ENCODE data around the gene PHLPP1. TPM values are rescaled to one million over a fixed set of nuclear protein-coding genes. Genes with fewer than 3 reads are reported as not detected.
A peak's percentile ranks its signal among the peaks of the same experiment; 100 is the strongest.

Gene PHLPP1
- total and polyA plus RNA-seq, 2 donors from 2014 or later, result 2.9 to 13.0 TPM

- FAIRE-seq, result no peak
- no peak overlapping the region for H3K27ac ChIP-seq (ENCODE audit: low read depth in 2 of 2, low read length in 2 of 2)
- no peaks in the 10 kb centered on the region for H3K4me1 ChIP-seq (ENCODE audit: control insufficient read depth in 2 of 3, insufficient read depth in 2 of 3, low read depth in 1 of 3, low read length in 3 of 3)
These were observed 284.1 kb downstream of the PHLPP1 start for GRCh38 chr18:62999392-62999791.

DNA sequence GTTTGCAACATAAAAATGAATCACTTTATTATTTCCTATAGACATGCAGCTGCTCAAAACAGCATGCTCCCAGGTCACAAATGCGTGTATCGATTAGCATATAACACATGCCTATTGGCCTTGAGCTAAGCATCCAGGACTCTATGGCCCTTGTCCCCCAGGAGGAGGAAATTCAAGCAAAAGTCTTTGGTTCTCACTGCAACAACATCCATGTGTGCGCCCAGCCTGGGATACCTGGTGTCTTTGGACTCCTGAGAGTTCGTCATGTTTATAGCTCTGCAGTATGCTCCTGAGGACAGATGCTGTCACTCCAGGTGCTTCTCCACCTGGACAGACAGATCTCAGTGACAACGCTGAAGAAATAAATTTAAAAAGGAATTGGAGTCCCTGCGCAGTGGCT lies 284.6 kb downstream of the PHLPP1 start:
- Histone ChIP-seq H3K9ac (ENCODE audit: low read length in 3 of 3) (no peak overlapping the region), H3K4me1 (ENCODE audit: control insufficient read depth in 2 of 3, insufficient read depth in 2 of 3, low read depth in 1 of 3, low read length in 3 of 3) (no peaks in the 10 kb centered on the region), H3K9me3 (ENCODE audit: control insufficient read depth in 2 of 3, insufficient read depth in 1 of 3, low read length in 3 of 3) (no peaks in the 10 kb centered on the region), H3K4me3 (ENCODE audit: low read length in 3 of 3) (no peak overlapping the region), H3K27me3 (ENCODE audit: control insufficient read depth, insufficient read depth, low read length) (no peaks in the 10 kb centered on the region), H3K36me3 (ENCODE audit: control insufficient read depth in 2 of 3, insufficient read depth in 3 of 3, low read length in 3 of 3) (no peaks in the 10 kb centered on the region), H3K27ac (ENCODE audit: low read depth in 2 of 2, low read length in 2 of 2) (no peak overlapping the region)
- no peak for DNase-seq
- TF ChIP-seq CTCF (IDR thresholded peaks at IDR 0.05; ENCODE audit: borderline replicate concordance, extremely low read depth, insufficient read depth), result no peak
- FAIRE-seq, result no peak
- intact Hi-C loops (cut with DNase I), result no loop called here

More at GRCh38 chr18:62999392-62999791, 284.1 kb downstream of the PHLPP1 start:
- intact Hi-C loops (cut with DNase I), result no loop called here
- no peaks in the 10 kb centered on the region for H3K27me3 ChIP-seq (ENCODE audit: control insufficient read depth, insufficient read depth, low read length)
- no peak for TF ChIP-seq CTCF (IDR thresholded peaks at IDR 0.05; ENCODE audit: borderline replicate concordance, extremely low read depth, insufficient read depth)
- H3K9me3 ChIP-seq (ENCODE audit: control insufficient read depth in 2 of 3, insufficient read depth in 1 of 3, low read length in 3 of 3), result no peaks in the 10 kb centered on the region
- peak in 1 of 5 donors; percentile 22 for DNase-seq
- H3K36me3 ChIP-seq (ENCODE audit: control insufficient read depth in 2 of 3, insufficient read depth in 3 of 3, low read length in 3 of 3), result no peaks in the 10 kb centered on the region
- no peak overlapping the region for H3K9ac ChIP-seq (ENCODE audit: low read length in 3 of 3)
- no peak overlapping the region for H3K4me3 ChIP-seq (ENCODE audit: low read length in 3 of 3)

- no peaks in the 10 kb centered on the region for H3K9me3 ChIP-seq (ENCODE audit: control insufficient read depth in 2 of 3, insufficient read depth in 1 of 3, low read length in 3 of 3)
- no peak for TF ChIP-seq CTCF (IDR thresholded peaks at IDR 0.05; ENCODE audit: borderline replicate concordance, extremely low read depth, insufficient read depth)
- no peaks in the 10 kb centered on the region for H3K27me3 ChIP-seq (ENCODE audit: control insufficient read depth, insufficient read depth, low read length)
- intact Hi-C loops (cut with DNase I), result no loop called here
- H3K4me3 ChIP-seq (ENCODE audit: low read length in 3 of 3), result no peak overlapping the region
- no peaks in the 10 kb centered on the region for H3K36me3 ChIP-seq (ENCODE audit: control insufficient read depth in 2 of 3, insufficient read depth in 3 of 3, low read length in 3 of 3)
- FAIRE-seq, result no peak
- no peak overlapping the region for H3K9ac ChIP-seq (ENCODE audit: low read length in 3 of 3)
- no peaks in the 10 kb centered on the region for H3K4me1 ChIP-seq (ENCODE audit: control insufficient read depth in 2 of 3, insufficient read depth in 2 of 3, low read depth in 1 of 3, low read length in 3 of 3)
- H3K27ac ChIP-seq (ENCODE audit: low read depth in 2 of 2, low read length in 2 of 2), result no peak overlapping the region
- no peak for DNase-seq
These were observed 285.5 kb downstream of the PHLPP1 start for GRCh38 chr18:63000839-63001238.

- Histone ChIP-seq H3K9me3 (ENCODE audit: control insufficient read depth in 2 of 3, insufficient read depth in 1 of 3, low read length in 3 of 3) (no peaks in the 10 kb centered on the region), H3K9ac (ENCODE audit: low read length in 3 of 3) (no peak overlapping the region), H3K4me3 (ENCODE audit: low read length in 3 of 3) (no peak overlapping the region), H3K27me3 (ENCODE audit: control insufficient read depth, insufficient read depth, low read length) (no peaks in the 10 kb centered on the region), H3K36me3 (ENCODE audit: control insufficient read depth in 2 of 3, insufficient read depth in 3 of 3, low read length in 3 of 3) (no peaks in the 10 kb centered on the region), H3K4me1 (ENCODE audit: control insufficient read depth in 2 of 3, insufficient read depth in 2 of 3, low read depth in 1 of 3, low read length in 3 of 3) (no peaks in the 10 kb centered on the region), H3K27ac (ENCODE audit: low read depth in 2 of 2, low read length in 2 of 2) (no peak overlapping the region)
- FAIRE-seq (no peak), DNase-seq (no peak)
- TF ChIP-seq CTCF (IDR thresholded peaks at IDR 0.05; ENCODE audit: borderline replicate concordance, extremely low read depth, insufficient read depth), result no peak
- intact Hi-C loops (cut with DNase I), result no loop called here
These were observed 286.5 kb downstream of the PHLPP1 start for GRCh38 chr18:63001861-63002260.

All from kidney (tissue), 14 donors.